Activated CD8-positive, alpha-beta memory T cell treated with anti-CD3 and anti-CD28 coated beads, Interleukin-2, amount 50 U/mL, for 1 hour (primary cell): ENCODE results near the gene DPP9.
A peak's percentile ranks its signal among the peaks of the same experiment; 100 is the strongest.

Source experiments
- DNase-seq: peaks from one replicate; pipeline ENCODE4 v3.0.0-alpha.2; 2020; ENCODE audit errors: extremely low read depth

DPP9 gene

DNA sequence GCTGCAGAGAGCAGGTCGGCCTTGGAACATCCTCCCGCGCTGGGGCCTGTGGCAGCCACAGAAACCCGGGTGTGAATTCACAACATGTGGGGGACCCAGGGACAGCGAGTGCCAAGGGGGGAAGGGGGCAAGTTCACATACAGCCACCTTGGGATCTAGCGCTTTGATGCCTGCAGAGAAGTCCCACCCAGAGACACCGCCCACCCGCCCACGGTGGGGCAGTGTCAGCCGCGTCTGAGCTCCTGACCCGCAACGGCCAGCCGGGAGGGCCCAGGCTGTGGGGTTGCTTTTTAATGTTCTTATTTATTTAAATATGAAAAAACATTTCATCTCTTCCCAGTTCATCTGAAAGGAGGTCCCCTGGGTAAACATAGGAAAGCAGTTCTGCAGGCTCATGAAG lies 66.4 kb downstream of the DPP9 start:
- DNase-seq = no peak

DNA sequence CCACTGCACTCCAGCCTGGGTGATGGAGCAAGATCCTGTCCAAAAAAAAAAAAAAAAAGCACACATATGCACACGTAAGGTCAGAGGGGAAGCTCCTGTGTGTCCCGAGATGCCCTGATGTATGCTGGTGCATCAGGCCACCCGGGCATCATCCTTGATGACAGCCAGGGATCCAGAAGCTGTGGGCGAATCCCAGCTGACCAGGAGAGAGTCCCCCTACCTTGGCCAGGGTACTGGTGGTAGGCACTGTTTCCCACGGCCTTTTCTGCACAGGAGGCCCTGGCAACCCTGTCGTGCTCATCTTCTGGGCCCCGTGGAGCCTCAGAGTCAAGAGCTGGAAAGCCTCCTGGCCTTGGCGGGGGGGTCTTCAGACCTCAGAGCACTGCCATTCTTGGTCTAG lies 67.5 kb downstream of the DPP9 start:
- no peak for DNase-seq

DNA sequence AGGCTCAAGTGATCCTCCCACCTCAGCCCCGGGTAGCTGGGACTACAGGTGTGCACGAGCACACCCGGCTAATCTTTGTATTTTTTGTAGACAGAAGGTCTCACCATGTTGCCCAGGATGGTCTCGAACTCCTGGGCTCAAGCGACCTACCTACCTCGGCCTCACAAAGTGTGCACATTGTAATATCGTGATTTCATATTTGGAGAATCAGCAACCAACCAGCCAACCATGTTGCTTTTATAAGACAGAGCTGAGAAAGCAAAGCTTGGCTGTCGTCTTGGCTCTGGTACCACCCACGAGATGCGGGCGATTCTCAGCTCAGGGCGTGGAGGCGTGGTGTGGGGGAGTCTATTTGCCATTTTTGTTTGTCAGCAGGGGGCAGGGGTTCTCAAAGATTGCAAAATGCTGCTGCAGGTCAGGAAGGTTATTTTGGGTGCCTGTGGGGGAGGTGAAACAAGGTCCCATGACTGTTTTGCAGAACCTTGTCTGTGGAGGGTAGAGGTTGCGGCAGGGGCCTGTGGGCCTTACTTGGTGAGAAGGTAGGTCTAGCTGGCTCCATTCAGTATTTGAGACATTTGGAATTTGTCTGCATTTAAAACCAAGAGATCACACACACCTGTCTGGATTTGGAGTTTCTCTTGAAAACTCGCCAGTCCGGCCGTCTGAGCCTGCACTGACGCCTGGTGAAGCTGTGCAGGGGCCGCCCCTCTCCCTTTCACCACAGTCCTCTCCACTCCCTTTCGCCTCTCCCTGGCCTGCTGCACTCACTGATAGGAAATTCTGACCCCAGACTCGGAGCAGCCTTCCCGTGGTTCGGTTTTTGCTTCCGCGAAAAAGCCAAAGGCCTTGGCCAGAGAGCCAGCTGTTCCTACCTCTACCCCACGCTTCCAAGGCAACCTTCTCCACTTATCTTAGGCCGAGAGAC lies 68.9 kb downstream of the DPP9 start:
- no peak for DNase-seq

DNA sequence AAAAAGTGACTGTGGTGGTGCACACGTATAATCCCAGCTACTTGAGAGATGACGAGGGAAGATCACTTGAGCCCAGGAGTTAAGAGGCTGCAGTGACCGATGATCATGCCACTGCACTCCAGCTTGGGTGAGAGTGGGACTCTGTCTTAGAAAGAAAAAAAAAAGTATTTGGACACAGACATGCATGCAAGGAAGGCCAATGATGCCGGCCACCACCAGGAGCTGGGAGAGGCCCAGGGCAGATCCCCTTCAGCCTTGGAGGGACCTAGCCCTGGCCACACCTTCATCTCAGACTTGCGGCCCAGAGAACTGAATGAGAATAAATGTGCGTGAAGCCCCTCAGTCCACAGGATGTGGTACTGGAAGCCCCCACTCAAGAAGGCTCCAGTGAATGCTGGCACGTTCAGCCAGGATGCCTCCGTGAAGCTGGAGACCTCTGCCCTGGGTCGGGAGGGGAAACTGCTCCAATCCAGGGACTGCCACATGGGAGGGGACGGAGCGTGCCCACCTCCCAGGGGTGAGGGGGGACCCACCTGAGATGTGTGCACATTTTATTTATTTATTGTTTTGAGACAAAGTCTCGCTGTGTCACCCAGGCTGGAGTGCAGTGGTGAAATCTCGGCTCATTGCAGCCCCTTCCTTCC lies 69.7 kb downstream of the DPP9 start:
- DNase-seq = no peak

DNA sequence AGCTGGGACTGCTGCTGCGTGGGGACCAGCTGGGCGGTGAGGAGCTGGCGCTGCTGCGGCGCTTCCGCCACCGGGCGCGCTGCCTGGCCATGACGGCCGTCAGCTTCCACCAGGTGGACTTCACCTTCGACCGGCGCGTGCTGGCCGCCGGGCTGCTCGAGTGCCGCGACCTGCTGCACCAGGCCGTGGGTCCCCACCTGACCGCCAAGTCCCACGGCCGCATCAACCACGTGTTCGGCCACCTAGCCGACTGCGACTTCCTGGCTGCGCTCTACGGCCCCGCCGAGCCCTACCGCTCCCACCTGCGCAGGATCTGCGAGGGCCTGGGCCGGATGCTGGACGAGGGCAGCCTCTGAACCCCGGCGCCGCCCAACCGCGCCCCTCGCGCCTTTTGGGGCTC lies 71.6 kb downstream of the DPP9 start:
- DNase-seq = no peak

DNA sequence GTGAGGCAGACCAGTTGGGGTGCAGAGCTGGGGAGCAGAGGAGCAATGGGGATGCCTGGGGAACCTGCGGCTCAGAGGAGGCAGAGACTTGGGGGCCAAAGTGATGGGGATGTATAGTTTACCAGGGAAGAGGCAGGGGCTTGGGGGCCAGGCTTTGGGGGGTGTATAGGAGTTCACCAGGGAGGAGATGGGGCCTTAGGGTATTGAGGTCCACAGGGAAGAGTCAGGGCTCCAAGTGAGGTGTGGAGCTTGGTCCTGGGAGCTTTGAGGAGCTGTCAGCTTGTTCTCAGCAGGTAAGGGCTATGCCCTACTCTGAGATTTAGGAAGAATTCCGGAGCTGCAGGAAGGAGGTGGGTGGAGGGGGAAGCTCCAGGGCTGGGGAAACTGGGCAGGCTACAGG lies 73.5 kb downstream of the DPP9 start:
- DNase-seq = no peak

DNA sequence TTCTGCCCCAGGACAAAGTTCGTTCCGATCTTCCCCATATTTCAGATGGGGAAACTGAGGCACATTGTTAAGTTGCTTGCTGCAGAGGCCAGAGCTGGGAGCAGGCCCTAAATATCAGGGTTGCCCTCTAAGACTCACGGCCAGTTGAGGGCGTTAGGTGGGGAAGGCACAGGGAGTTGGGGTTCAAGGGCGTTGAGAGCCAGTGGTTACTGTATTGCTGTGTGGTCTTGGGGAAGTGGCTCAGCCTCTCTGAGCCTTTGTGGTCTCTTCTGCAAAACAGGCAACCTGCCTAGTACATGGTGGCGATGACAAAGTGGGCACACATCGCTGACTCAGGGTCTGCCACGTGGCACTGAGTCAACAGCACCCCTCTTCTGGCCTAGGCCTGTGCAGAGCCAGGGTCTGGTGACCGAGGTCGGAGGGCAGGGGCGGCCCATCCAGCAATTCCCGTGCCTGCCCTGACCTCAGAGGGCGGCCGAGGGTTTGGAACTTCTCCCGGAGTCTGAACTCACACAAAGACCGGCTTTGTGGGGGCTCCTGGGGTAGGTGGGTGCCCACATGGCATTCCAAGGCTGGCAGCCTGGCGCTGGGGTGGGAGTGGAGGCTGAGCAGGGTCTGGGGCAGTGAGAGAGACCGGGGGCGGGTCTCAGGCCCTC lies 74.1 kb downstream of the DPP9 start:
- no peak for DNase-seq

DNA sequence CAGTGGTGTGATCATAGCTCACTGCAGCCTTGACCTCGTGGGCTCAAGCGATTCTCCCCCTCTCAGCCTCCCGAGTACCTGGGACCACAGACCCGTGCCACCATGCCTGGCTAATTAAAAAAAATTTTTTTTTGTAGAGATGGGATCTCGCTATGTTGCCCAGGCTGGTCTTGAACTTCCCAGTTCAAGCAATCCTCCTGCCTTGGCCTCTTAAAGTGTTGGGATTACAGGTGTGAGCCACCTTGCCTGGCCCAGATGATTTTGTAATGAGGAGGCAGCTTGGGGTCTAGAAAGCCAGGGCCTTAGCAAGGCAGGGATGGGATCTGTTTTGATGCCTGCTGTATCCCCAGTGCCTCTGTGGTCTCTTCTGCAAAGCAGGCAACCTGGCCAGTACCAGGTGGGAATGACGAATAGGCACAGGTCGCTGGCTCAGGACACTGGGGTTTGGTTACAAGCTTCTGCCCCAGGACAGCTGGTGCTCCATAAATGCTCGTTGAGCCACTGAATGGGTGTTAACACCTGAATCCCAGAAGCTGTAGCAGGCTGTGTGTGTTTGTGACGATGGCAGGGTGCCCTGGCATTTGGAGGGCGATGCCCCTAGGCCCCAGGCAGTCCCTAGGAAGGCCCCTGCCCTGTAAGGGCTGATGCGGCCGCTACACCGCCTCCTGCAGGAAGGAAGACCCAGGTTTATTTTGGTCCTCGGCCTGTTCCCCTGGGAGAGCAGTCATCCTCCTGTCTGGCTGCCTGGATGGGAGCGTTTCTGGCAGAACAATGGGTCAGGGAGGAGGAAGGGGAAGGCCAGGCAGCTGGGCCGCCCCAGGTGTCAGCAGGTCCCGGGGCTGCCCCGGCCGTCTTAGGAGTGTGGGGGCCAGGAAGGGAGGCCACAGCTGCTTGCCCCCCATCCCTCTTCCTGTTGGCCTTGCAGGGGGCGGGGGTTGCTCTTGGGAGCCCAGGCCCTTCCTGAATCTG lies 75.7 kb downstream of the DPP9 start:
- no peak for DNase-seq

DNA sequence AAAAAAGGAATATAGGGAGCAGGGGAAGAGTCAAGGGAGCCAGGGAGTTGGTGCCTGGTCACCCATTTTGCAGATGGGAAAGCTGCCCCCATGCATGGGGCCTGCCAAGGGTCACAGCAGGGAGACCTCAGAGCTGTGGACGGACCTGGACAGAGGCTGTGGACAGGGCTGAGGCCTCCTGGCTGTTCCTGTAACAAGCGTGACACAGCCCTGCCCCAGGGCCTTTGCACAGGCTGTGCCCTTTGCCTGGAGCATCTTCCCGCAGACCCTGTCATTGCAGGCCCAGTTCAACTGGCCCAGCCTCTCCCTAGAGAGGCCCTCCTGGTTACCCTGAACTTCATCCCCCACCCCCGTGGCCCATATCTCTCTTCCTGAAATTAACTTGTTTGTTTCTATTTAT lies 77.9 kb downstream of the DPP9 start:
- DNase-seq = no peak

DNA sequence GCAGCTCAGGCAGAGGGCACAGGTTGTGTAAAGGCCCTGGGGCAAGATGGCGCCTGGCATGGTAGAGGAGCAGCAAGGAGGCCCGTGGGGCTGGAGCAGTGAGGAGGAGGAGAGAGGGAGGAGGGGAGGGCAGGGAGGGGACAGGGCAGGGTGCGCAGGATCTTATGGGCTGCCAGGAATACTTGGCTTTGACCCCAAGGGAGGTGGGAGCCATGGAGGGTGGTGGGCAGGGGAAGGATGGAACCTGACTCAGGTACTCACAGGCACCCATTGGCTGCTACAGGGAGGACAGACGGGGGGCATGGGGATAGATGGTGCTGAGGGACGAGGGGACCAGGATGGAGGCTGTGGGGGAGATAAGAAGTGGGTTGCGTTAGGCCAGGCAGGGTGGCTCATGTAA lies 81.0 kb downstream of the DPP9 start:
- no peak for DNase-seq

DNA sequence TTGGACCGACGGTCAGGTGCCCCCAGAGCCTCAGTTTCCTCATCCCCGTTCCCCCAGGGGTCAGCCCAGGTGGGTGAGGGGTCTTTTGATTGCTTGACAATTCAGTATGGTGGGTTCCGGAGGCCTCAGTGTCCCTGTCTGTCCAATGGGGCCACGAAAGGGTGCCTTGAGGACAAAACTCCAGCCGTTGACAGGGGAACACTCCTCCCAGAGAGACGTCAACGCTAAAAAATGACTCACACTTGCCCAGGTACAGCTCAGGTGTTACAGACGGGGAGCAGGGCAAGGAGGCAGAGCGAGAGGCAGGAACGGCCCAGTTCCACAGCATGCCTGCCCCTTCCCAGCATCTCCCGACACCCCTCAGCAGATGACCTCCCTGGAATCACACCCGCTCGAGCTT lies 82.5 kb downstream of the DPP9 start:
- no peak for DNase-seq

DNA sequence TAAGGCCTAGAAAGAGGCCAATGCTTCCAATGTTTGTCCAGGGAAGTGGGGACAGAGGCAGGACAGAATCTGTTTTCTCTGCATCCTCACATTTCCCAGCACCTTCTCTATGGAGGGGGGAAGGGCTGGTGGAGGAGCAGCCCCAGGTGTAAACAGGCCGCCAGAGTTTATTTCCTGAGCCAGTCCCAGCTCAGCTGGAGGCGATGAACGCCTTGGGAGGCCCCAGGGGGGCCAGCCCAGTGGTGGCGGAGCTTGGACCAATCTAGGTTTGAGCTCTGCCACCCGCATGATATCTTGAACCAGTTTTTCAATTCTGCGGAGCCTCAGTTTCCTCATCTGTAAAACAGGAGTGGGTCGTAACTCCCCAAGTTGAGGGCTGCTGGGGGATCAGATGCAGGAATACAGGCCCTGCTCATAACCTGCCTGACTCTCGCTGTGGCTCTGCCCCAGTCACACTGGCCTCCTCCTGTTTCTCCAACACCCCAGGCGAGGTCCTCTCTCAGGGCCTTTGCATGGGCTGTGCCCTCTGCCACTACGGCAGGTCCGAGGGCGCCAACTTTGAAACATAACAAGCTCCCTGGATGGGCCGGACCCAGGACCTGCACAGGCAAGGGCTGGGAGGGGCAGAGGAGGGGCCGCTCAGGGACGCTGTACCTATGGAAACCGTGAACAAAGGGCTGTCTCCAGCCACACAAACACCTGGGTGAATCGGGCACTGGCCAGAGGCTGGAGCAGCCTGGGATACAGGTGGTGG lies 83.2 kb downstream of the DPP9 start:
- DNase-seq = no peak

DNA sequence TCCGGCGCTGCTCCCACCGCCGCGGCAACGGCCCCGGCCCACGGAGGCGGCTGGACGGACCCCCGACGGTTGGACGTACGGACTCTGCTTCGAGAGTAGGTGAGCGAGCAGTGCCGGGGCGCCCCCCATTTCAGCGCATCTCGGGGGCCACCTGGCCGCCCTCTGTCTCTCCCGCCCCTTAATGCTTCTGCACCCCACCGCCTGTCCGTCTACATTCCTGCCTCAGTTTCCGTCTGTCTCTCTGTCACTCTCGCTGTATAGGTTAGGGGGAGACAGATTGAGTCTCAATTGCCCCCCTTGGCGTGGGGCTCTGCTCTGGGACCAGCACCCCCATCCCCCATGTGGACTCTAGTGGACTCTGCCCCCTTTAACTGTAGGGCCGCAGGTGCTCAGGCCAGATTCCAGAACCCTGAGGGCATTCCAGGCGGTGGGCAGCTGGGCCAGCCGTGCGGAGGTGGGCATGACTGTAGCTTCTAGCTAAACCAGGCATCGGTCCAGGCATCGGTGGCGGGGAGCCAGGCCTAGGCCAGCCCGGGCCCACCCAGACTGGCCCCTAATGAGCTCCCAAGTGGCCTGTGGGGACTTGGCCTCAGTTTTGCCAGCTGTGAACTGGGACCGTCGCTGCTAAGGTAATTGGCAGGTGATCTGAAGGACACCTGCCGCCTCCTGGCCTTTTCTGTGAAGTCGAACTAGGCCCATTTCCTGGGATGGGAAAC lies 84.0 kb downstream of the DPP9 start:
- DNase-seq = no peak

DNA sequence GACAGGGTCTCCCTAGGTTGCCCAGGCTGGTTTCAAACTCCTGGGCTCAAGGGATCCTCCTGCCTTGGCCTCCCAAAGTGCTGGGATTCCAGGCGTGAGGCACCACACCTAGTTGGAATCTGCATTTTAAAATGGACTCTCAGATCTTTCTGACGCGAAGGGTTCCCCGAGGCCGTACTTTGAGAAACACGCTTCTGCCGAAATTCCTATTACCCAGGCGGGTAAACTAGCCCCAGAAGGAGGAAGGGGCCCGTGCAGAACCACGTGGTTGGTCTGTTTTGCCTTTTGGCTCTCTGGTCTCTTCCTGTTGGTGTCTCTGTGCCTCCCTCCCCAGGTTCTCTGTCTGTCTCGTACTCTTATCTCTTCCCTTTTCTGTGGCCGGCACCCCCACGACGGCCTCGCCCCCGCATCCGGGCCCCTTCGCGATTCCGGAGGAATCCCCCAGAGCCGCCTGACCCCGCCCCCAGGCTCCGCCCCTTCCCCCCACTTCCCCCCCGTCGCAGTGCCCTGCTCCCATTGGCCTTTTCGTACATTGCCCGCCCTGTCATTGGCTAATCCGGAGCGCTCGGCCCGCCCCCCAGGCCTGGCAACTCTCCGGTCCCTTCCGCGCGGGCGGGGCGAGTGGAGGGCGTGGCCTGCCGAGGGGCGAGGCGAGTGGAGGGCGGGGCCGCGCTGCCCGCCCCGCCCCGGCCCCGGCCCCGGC lies 84.7 kb downstream of the DPP9 start, which contains the start of gene TNFAIP8L1:
Gene TNFAIP8L1 (plus strand): TSS at position 689 of the 703 bp plus-strand sequence. CDS start 12,354 bp downstream, outside the sequence.
- DNase-seq = peak; percentile 98

DNA sequence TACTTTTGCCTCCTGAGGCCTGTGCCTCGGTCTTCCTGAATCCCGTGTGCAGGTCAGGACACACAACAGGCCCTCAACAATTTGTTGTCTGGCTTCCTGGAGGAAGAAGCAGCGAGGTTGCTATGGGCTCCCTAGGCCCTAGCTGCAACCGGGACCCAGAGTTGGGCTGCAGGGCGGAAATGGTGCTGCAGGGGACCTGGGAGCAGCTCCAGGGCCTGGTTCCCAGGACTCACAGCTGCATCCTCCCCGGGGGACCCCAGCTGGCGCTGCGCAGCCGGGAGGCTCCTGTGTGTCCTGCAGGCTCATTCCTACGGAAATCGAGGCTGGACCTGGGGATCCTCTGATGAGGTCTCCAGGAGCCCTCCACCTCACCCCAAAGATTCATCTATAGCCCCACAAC lies 85.3 kb downstream of the DPP9 start:
- DNase-seq = no peak

DNA sequence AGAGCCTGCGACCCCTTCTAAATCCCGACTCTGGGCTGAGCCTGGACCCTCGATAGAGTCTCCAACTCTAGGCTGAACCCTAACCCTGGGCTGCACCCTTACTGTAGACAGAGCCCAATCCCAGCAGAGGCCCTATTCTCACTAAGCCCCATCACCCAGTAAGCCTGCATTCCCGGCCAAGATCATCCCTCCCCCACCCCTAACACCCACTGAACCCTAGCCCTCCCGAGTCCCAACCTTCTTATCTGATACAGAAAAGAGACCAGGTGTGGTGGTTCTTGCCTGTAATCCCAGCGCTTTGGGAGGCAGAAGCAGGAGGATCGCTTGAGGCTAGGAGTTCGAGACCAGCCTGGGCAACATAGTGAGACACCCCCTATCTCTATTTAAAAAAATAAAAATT lies 86.9 kb downstream of the DPP9 start:
- no peak for DNase-seq

DNA sequence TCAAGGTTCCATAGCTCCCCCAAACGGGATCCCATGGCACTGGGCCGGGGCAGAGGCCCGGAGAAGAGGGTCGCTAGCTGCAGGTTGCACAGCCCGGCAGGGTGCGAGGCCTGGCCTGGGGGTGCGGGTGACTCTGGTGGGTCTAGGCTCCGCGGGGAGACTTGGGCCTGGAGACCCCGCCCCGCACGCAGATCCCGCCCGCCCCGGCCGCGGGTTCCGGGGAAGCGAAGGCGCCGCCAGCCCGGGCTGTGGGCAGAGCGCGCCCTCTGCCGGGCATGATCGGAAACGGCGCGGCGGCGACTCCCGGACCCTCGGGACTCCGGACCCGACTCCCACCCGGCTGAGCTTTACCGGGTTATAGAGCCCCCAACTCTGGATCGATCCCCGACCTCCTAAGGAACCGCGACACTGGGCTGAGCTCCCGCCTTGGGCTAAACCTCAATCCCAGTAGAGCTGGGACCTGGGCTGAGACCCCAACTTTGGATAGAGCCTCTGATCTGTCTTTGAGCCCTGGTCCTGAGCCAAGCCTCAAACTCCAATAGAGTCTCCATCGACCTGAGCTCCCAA lies 87.4 kb downstream of the DPP9 start:
- no peak for DNase-seq

DNA sequence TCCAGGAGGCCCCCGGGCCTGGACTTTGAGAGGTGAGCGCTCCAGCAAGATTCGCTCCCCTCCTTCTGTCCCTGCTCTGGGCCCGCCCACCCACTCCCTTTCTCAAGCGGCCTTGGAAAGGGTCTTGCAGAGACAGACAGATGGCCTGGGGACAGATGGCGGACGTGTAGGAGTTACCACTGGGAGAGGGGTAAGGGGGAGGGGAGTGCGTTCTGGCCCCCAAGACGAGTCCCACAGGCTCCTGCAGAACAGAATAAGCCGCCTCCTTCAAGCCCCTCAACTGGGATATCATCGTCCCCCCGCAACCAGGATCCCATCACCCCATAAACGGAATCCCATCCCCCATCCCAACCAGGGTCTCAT lies 87.9 kb downstream of the DPP9 start:
- DNase-seq = no peak
